Measurements from ENCODE around the gene CALD1. TPM values are rescaled to one million over a fixed set of nuclear protein-coding genes. Genes with fewer than 3 reads are reported as not detected.

CALD1 gene
- total RNA-seq, 1 donor from 2014 or later: 118 TPM

GRCh38 chr7:134954197-134955082, 175.0 kb downstream of the CALD1 start:
- H3F3A ChIP-seq (ENCODE audit: low read depth): no peaks in the 10 kb centered on the region
- TF ChIP-seq CTCF (IDR thresholded peaks at IDR 0.05) (peak; percentile 63), EZH2phosphoT487 (IDR thresholded peaks at IDR 0.05) (no peak), EZH2 (IDR thresholded peaks at IDR 0.05) (no peak)

GRCh38 chr7:134957005-134957404, 177.6 kb downstream of the CALD1 start:
- Mint-ChIP-seq H3K27ac (no peak overlapping the region), H3K27me3 (ENCODE audit: insufficient read depth, low read depth) (peaks cover 3% of the 10 kb centered on the region), H3K36me3 (peaks cover 26% of the 10 kb centered on the region), H3K4me3 (no peak overlapping the region), H3K4me1 (no peaks in the 10 kb centered on the region), H3K9me3 (no peaks in the 10 kb centered on the region)
- Histone ChIP-seq H3K36me3 (peaks cover 11% of the 10 kb centered on the region), H3K9ac (no peak overlapping the region), H3F3A (ENCODE audit: low read depth) (no peaks in the 10 kb centered on the region), H3K9me3 (ENCODE audit: low read depth) (no peaks in the 10 kb centered on the region), H4K20me1 (ENCODE audit: low read depth) (no peaks in the 10 kb centered on the region), H3K27ac (no peak overlapping the region), H3K27me3 (no peaks in the 10 kb centered on the region), H3K4me1 (no peaks in the 10 kb centered on the region), H3K4me2 (no peak overlapping the region), H2AFZ (replicated peaks) (no peak overlapping the region), H3K79me2 (ENCODE audit: low read depth) (no peaks in the 10 kb centered on the region), H3K4me3 (no peak overlapping the region)
- no peak for DNase-seq (ENCODE audit: low spot score)
- TF ChIP-seq CTCF (IDR thresholded peaks at IDR 0.05) (no peak), EZH2 (IDR thresholded peaks at IDR 0.05) (no peak), EZH2phosphoT487 (IDR thresholded peaks at IDR 0.05) (no peak)

More at GRCh38 chr7:134954197-134955082, 175.0 kb downstream of the CALD1 start:
- Mint-ChIP-seq H3K9me3 (no peaks in the 10 kb centered on the region), H3K4me3 (no peak overlapping the region), H3K27me3 (ENCODE audit: insufficient read depth, low read depth) (peaks cover 4% of the 10 kb centered on the region), H3K27ac (no peak overlapping the region), H3K4me1 (no peaks in the 10 kb centered on the region), H3K36me3 (peaks cover 38% of the 10 kb centered on the region)
- Histone ChIP-seq H3K9me3 (ENCODE audit: low read depth) (no peaks in the 10 kb centered on the region), H3K4me2 (no peak overlapping the region), H3K9ac (no peak overlapping the region), H3K4me3 (no peak overlapping the region), H3K36me3 (peaks cover 3% of the 10 kb centered on the region), H4K20me1 (ENCODE audit: low read depth) (no peaks in the 10 kb centered on the region), H3K79me2 (ENCODE audit: low read depth) (no peaks in the 10 kb centered on the region), H3K4me1 (no peaks in the 10 kb centered on the region), H3K27me3 (no peaks in the 10 kb centered on the region), H2AFZ (replicated peaks) (no peak overlapping the region), H3K27ac (no peak overlapping the region)
- peak; percentile 43 for DNase-seq (ENCODE audit: low spot score)

GRCh38 chr7:134959810-134960209, 180.4 kb downstream of the CALD1 start:
- H3K9ac ChIP-seq: no peak overlapping the region
- H3K4me3 ChIP-seq: no peak overlapping the region
- DNase-seq (ENCODE audit: low spot score): no peak
- no peaks in the 10 kb centered on the region for H3K9me3 ChIP-seq (ENCODE audit: low read depth)
- no peak overlapping the region for H3K27ac Mint-ChIP-seq
- H3K4me2 ChIP-seq: no peak overlapping the region
- peaks cover 12% of the 10 kb centered on the region for H3K36me3 ChIP-seq
- no peak overlapping the region for H3K27ac ChIP-seq
- H4K20me1 ChIP-seq (ENCODE audit: low read depth): no peaks in the 10 kb centered on the region
- no peaks in the 10 kb centered on the region for H3K79me2 ChIP-seq (ENCODE audit: low read depth)
- no peaks in the 10 kb centered on the region for H3K9me3 Mint-ChIP-seq
- peaks cover 2% of the 10 kb centered on the region for H3K27me3 Mint-ChIP-seq (ENCODE audit: insufficient read depth, low read depth)
- H3K27me3 ChIP-seq: no peaks in the 10 kb centered on the region
- no peaks in the 10 kb centered on the region for H3K4me1 ChIP-seq
- peaks cover 22% of the 10 kb centered on the region for H3K36me3 Mint-ChIP-seq
- TF ChIP-seq CTCF (IDR thresholded peaks at IDR 0.05) (no peak), EZH2 (IDR thresholded peaks at IDR 0.05) (no peak), EZH2phosphoT487 (IDR thresholded peaks at IDR 0.05) (no peak)
- no peaks in the 10 kb centered on the region for H3F3A ChIP-seq (ENCODE audit: low read depth)
- H3K4me3 Mint-ChIP-seq: no peak overlapping the region
- no peak overlapping the region for H2AFZ ChIP-seq (replicated peaks)
- H3K4me1 Mint-ChIP-seq: no peaks in the 10 kb centered on the region

Data from neural progenitor cell (in vitro differentiated cells).